Retinal pigment epithelial cell (primary cell): ENCODE data around the gene PDP2.

Experiments used
- DNase-seq: peaks from one replicate; pipeline ENCODE4 v3.0.0-alpha.2; 2010; ENCODE audit warnings: low read depth
- H3K4me3 ChIP-seq: 2 replicates; pipeline ENCODE4 v1.5.1; 2011; ENCODE audit warnings: mild to moderate bottlenecking, low read length, control low read depth, moderate library complexity
- TF ChIP-seq, protein P1 (sequence below): conservative IDR thresholded peaks from 2 replicates; pipeline ENCODE4 v1.5.1; 2011; ENCODE audit warnings: low read depth, low read length, control low read depth, inconsistent platforms

Gene PDP2

DNA sequence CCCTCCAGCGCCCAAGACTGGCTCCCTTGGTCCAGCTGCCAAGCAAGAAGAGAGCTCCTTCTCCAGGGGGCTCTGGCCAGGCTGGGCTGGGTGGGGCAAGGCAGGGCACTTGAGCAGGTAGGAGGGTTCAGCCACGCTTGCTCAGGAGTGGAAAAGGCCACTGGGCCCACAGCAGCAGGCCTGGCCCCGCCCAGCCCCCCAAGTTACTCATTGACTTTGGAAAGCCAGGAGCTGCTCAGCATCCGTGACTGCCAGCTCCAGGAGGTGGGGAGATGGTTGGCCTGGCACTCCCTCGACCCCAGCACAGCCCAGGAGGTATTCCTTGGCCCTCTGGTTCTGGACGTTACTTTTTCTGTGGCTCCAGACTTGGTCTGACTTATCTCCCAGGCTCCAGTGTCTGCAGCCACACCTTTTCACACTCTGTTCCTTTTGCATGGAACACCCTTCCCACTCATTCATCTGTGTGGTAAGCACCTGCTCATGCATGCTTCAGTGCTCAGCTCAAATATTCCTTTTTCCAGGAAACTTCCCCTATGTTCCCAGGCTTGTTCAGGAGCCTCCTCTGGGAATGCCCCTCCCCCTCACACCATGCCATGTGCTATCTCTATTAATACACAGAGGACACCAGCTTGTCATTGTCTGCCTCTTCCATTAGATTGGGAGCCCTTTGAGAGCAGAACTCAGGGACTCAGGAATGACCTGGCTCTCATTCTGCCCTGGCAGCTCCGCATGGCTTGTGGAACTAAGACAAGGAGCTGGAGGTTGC, 38.7 kb downstream of the PDP2 start, which contains the start of gene CDH16:
CDH16 (minus strand) TSS at position 83 of the 766 bp plus-strand sequence. CDS start 820 bp downstream, outside the sequence.
- TF ChIP-seq, protein P1, sequence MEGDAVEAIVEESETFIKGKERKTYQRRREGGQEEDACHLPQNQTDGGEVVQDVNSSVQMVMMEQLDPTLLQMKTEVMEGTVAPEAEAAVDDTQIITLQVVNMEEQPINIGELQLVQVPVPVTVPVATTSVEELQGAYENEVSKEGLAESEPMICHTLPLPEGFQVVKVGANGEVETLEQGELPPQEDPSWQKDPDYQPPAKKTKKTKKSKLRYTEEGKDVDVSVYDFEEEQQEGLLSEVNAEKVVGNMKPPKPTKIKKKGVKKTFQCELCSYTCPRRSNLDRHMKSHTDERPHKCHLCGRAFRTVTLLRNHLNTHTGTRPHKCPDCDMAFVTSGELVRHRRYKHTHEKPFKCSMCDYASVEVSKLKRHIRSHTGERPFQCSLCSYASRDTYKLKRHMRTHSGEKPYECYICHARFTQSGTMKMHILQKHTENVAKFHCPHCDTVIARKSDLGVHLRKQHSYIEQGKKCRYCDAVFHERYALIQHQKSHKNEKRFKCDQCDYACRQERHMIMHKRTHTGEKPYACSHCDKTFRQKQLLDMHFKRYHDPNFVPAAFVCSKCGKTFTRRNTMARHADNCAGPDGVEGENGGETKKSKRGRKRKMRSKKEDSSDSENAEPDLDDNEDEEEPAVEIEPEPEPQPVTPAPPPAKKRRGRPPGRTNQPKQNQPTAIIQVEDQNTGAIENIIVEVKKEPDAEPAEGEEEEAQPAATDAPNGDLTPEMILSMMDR = no peak
- no peak within 1 kb of the TSS for H3K4me3 ChIP-seq
- DNase-seq = no peak

DNA sequence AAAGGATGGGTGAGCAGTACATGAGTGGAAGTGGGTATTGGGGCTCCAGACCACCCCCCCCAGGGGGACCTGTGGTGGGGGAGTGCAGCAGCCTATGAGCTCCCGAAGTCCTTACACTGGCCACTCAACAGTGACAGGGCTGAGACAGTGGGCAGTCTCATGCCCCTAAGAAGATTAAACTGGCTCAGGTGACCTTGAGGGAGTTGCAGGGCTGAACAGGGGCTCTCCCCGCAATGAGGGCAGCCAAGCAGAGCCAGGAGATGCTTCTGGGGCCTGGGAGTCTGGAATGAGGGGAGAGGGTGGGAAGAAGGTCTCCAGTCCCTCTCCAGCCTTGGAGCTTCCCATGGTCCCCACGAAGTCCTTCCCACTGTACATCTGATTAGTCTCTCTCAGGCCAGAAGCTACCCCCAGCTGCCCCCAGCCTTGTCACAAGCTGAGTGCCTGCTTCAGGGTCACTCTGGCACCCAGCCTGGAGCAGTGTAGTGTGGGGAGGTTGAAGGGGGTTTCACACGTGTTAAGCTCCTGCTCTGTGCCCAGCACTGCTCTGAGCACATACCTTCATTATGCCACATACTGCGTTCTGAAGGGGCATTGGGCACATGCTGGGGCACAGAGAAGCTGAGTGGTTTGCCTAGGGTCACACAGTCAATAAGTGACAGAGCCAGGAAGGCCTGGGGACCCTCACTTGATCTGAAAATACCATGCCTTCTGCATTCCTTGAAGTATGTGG, 39.4 kb downstream of the PDP2 start:
- no peak for DNase-seq
- no peak overlapping the region for H3K4me3 ChIP-seq
- TF ChIP-seq, protein P1 = no peak

DNA sequence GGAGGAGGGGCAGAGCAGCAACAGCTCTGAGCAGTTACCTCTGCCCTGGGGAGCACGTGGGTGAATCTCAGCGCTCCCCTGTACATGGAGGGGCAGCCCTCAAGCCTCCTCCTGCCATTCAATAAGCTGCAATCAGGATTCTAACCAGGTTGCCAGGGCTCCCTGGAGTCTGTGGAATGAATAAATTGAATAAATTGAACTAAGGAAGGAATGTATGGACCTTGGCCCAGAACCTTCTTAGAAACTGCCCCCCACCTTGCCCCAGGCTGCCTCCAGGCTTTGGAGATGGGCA, 39.9 kb downstream of the PDP2 start:
- TF ChIP-seq, protein P1 = no peak
- H3K4me3 ChIP-seq = no peak overlapping the region
- no peak for DNase-seq

DNA sequence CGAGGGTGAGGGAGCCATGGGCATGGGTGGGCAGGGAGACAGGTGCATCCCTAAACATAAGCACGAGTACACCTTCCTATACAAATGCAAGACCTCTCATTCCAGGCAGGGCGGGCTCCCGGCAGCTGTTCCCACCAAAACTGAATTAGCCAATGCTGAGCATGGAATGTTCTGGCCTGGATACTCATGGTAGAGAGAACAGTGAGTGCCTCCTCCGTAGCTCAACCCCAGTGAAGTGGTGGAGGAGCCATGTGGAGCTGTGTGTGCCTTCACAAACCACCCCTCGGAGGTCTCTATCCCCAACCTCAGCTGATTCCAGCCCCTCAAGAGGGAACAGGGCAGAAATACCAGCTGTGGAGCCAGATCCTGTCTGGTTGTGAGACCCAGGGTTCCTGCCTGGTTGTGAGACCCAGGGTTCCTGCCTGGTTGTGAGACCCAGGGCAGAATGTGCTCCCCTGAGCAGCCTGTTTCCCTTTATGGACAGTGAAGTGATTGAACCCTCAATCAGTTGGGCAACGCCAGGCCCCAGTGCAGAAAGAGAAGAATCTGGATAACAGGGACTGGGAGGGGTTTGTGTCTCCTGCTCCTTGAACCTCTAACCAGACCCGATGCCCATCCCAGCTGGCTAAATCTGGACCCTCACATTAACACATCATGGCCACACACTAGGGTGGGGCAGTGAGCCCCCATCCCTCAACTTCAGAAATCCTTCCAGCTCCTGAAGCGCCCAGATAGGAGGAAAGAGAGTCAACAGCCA, 40.8 kb downstream of the PDP2 start:
- no peak overlapping the region for H3K4me3 ChIP-seq
- TF ChIP-seq, protein P1 = no peak
- no peak for DNase-seq

GRCh38 chr16:66921729-66922450, 41.6 kb downstream of the PDP2 start:
- TF ChIP-seq, protein P1 = no peak
- H3K4me3 ChIP-seq = no peak overlapping the region
- no peak for DNase-seq

GRCh38 chr16:66923247-66923731, 43.0 kb downstream of the PDP2 start:
- peak overlapping the region; percentile 15 for H3K4me3 ChIP-seq
- no peak for DNase-seq
- TF ChIP-seq, protein P1 = no peak
